HG03342 (cell line): Measurements from ENCODE around the gene EPHB3.

ENCODE experiments used
- ATAC-seq: cut with Tn5 transposase; IDR thresholded peaks from one replicate; pipeline ENCODE4 v1.9.1; 2021; ENCODE audit warnings: mild to moderate bottlenecking, moderate library complexity; ENCODE audit not compliant: unreplicated experiment

EPHB3 gene

GRCh38 chr3:184578822-184579221 is 17.2 kb downstream of the EPHB3 start:
- ATAC-seq, result no peak

- no peak for ATAC-seq
Observed at GRCh38 chr3:184579513-184579912, 17.9 kb downstream of the EPHB3 start.

GRCh38 chr3:184580376-184580775 is 18.8 kb downstream of the EPHB3 start:
- ATAC-seq, result no peak

DNA sequence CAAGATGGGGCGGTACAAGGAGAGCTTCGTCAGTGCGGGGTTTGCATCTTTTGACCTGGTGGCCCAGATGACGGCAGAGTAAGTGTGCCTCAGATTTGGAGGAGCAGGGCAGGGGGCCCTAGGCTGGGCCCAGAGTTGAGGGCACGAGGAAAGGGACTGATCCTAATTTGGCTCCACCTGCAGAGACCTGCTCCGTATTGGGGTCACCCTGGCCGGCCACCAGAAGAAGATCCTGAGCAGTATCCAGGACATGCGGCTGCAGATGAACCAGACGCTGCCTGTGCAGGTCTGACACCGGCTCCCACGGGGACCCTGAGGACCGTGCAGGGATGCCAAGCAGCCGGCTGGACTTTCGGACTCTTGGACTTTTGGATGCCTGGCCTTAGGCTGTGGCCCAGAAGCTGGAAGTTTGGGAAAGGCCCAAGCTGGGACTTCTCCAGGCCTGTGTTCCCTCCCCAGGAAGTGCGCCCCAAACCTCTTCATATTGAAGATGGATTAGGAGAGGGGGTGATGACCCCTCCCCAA is 19.8 kb downstream of the EPHB3 start:
- no peak for ATAC-seq

DNA sequence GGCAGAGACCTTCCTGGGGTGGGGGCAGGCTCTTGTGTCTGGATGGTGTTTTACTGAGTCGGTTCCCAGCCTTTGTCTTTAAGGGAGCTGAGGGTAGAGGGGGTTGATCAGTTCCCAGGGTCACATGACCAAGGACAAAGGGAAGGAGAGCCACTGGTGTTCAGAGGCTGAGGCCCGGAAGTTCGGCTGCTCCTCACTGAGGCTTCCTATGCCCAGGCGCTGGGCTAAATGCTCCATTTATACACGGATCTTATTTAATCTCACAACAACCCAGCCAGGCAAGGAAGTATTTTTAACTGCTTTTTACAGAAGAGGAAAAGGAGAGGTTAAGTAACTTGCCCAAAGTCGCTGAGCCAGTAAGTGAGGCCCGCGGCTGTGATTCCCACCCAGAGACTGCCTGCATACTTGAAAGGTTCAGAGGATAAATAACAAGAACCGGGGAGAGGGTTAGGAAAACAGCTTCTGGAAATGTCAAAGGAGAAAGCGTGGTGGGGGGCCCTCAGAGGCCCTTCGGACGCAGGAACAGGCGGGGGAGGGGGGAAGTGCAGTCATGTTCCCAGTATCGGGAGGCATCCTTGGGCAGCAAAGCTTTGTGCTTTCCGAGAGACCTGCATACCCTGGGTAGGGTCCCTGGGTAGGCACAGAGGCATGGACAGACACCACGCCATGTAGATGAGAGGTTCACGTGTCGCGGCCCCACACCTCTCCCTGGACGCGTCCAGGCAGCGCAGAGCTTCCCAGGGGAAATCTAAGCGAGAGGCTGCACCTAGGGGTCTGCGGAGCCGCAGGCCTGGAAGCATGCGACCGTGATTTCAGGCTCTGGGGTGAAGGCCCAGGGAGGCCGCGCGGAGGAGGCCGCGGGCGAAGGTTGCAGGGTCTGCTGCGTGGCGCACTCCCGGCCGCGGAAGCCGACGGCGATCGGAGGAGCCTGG is 21.3 kb downstream of the EPHB3 start:
- ATAC-seq, result no peak

DNA sequence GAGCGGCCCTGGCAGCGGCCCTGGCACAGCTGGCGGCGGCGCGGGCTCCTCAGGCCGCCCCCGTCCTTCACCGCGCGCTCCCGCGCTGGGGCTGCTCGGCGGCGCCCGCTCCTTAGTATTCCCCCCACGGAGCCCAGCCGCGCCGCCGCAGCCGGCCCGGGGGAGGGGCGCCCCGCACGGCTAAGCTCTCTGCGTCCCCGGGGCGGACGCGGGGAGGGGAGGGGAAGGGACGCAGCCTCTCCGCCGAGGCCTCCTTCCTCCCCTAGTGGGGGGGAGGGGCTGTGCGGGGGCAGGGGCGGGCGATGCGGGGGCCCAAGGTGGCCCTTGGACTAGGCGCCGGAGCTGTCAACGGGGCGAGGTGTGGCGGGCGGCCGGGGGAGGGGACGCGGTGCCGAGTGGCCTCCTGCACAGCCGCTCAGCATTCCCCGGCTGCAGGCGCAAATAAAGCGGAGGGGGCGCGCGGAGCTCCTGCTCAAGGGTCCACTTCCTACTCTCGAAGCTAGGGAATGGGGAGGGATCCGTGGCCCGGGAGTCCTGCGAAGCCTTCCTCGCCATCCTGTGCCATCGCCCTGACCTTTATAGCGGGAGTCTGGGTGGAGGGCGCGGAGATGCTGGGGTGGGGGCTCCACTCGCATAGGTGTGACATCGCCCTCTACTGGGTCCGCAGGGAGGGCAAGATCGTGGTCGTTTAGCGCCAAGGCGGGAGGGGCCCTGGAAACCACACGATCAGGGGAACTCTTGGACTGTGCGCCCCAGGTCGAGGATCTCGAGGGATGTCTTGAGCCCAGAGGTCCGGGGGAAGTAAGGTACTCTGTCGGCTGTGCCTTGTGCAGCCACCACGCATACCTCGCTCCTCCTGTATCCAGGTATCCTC is 22.2 kb downstream of the EPHB3 start:
- no peak for ATAC-seq

DNA sequence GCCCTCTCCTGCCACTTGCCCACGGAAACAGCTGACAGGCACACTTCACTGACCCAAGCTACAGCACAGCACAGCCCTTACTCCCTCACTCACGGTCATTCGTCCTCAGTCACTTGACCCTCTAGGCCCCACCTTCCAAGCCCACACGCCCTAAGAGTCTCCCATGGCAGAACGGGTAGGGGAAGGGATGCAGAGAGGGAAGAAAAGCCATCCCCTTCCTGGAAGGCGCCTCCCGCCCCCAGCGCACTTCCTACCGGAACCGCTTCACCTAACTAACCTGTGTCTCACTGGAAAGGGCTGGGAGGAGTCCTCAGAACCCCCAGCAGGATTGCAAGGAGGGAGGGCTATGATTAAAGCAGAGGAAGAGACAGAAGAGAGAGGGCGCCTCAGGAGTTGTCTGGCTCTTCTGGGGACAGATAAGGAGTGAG is 22.9 kb downstream of the EPHB3 start:
- ATAC-seq, result no peak

- ATAC-seq, result no peak
Observed at GRCh38 chr3:184585545-184585944, 24.0 kb downstream of the EPHB3 start.

DNA sequence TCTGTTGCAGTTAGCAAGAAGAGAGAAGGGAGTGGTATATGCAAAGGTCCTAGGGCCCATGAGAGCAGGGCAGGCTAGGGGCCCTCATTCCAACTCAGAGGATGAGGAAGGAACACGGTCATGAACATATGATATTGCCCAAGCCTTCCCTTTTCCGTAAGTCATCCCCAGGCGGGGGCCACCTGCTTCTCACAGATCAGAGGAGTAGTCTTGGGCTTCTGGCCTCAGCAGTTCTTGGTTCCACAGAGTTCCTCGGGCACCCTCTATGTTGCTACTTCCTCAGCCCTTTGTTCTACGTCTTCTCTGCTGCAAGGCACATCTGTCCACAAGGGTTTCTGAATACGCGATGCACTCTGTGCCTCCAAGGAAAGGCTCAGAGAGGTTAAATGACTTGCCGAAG is 25.3 kb downstream of the EPHB3 start:
- no peak for ATAC-seq

DNA sequence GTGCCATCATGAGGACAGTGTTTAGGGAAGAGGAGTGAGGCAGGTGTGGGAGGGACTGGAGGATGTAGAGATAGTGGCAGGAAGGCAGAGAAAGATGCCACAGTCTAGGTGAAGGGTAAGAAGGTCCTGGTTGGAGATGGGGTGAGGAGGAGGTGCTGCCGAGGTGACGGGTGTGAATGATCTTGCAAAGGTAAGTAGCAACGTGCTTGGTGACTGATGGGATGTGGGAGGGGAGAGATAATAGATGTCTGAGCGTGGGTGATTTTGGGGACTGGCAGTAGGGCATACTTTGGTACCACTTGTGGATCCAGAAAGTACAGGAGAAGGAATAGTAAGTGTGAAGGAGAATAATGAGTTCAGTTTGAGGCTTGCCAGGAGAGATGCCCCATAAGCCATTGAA is 27.2 kb downstream of the EPHB3 start:
- no peak for ATAC-seq

DNA sequence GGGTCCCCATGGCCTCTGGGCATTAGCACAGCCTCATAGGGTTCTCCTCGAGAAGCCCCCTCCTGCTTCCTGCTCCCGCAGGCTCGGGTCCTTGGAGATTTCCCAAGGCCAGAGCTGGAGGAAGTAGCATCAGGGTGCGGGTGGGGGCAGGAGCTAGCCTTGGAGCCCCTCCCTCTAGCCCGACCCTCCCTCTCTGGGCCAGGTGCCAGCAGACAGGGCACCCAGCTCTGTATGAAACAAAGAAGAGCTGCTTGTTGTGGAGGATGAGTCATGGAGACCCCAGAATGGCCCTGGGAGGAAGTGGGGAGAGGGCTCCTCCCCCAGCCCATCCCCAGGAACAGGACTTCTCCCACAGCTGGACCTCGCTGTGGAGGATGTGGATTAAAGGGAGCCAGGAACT is 29.2 kb downstream of the EPHB3 start:
- no peak for ATAC-seq

DNA sequence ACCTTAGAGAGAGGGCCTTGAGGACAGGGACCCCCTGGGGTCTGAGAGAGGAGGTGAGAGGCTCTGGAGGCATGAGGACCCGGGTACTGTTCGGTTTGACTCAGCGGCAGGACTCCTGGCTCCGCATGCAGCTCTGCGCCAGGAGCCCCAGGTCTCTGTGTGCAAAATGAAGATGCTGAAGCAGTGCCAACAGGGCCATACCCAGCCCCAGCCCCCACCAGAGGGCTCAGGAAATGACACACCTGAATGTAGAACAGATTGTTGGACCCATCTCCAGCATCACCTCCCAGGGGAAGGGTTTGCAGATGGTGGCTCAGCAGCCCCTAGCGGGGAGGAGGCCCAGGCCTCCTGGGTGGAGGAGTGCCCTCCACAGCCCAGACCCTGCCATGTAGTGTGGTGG is 30.2 kb downstream of the EPHB3 start:
- no peak for ATAC-seq

GRCh38 chr3:184592371-184593219 is 31.0 kb downstream of the EPHB3 start:
- ATAC-seq, result no peak

DNA sequence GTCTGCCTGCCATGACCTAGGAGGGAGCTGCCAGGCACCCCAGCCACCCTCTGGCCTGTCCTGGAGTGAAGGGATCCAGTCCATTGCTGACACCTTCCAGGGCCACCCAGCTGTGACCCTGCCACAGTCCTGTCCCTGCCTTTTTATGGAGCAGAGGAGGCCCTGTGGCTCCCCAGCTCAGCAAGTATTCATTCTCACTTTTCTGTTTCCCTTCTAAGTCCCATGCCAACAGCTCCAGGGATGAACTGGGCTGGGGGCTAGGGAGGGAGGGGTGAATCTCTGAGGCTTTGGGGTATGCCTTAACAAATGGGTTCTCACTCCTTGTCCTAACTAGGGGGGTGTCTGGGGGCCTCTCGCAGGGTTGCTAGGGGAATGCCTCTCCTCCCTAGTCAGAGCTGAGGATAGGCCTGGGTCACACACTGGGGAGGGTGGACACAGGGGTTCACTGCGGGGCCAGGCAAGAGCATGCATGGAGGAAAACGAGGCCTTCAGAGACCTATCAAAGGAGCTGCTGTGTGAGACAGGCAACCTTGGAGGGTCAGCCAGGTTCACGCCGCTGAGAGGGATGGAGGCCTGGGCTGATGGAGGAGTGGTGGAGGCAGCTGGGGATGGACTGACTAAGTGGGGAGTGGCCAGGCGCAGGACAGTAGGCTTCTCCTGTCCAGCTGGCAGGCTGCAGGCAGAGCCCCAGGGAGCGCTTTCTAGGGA is 31.8 kb downstream of the EPHB3 start:
- ATAC-seq, result no peak

DNA sequence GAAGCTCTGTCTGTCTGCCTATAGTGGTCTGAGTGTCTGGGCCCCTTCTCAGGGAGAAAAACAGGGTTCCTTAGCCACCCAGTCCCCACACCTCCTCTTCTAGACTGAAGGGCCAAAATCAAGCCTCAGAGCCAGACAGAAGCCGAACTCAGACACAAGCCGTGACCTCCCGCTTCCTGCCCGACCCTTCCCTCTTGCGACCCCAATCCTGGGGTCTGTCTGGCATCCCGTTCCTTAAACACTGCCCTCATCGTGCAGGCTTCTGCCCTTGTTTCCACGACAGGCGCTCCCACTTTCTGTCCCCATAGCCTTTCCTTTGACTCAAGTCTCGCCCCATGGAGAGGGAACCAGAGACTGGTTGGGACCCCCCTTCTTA is 32.3 kb downstream of the EPHB3 start:
- no peak for ATAC-seq

- no peak for ATAC-seq
Observed at GRCh38 chr3:184594371-184595001, 32.9 kb downstream of the EPHB3 start.

DNA sequence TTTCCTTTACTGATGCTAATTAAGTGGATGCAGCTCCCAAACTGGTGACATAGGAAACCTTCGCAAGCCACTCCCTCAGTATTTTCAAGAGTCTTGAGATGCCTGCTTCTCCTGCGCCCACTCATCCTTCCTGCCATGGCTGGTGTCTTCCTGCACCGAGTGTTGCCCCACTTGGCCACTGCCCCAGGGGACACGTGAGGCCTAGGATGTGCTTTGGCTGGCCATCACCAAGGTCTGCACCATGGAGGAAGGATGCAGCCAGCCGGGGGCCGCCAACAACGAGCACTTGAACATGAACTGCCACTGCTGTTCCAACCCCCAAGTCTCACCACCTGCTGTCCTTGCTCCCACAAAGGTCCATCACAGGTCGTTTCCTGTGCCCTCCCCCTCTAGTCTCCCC is 34.1 kb downstream of the EPHB3 start:
- ATAC-seq, result no peak

DNA sequence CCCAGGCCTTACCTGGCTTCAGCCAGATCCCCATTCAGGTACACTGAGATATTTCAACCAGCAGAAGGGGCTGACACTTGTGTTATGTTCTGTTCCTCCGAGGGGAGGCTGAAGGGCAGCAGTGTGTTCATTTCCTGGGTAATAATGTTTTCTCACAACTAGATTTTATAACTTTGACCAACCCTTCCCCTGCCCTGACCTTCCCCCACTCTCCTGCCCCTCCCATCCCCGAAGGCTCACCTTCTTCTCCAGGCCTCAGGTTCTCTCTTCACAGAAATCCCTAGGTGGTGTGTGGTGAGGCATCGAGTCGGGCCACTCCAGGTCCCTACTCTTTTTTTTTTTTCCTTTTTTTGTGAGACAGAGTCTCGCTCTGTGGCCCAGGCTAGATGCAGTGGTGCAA is 34.6 kb downstream of the EPHB3 start:
- no peak for ATAC-seq

GRCh38 chr3:184596886-184597575 is 35.4 kb downstream of the EPHB3 start:
- no peak for ATAC-seq
